Ureter (tissue), 1 donor: Measurements from ENCODE around the gene FIS1. TPM values are rescaled to one million over a fixed set of nuclear protein-coding genes. Genes with fewer than 3 reads are reported as not detected.

Experiments
- DNase-seq: peaks from one replicate; pipeline ENCODE4 v3.0.0-alpha.2; 2020; ENCODE audit warnings: low spot score
- total RNA-seq: library from RNA; stranded (reverse); gene quantifications from one replicate; pipeline ENCODE4 v1.2.4, GENCODE V29; 2023
- donor health status: DM: yes; HTN: yes; CAD: no.

Gene FIS1
- total RNA-seq, 1 donor from 2014 or later: 159 TPM

DNA sequence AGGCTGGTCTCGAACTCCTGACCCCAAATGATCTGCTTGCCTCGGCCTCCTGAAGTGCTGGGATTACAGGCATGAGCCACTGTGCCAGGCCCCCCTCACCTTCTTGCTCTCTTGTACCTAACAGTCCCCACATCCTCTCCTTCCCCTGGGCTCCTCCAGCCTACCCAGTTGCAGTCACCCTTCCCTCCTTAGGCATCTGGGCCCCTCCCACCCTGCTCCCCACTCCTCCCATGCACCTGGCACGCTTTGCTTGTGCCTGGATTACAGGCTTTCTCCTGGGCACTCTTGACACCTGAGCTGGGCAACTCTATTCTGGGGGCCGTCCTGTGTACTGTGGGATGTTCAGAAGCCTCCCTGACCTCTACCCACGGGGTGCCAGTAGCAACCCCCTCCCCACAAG, 10.2 kb downstream of the FIS1 start:
- DNase-seq: no peak

DNA sequence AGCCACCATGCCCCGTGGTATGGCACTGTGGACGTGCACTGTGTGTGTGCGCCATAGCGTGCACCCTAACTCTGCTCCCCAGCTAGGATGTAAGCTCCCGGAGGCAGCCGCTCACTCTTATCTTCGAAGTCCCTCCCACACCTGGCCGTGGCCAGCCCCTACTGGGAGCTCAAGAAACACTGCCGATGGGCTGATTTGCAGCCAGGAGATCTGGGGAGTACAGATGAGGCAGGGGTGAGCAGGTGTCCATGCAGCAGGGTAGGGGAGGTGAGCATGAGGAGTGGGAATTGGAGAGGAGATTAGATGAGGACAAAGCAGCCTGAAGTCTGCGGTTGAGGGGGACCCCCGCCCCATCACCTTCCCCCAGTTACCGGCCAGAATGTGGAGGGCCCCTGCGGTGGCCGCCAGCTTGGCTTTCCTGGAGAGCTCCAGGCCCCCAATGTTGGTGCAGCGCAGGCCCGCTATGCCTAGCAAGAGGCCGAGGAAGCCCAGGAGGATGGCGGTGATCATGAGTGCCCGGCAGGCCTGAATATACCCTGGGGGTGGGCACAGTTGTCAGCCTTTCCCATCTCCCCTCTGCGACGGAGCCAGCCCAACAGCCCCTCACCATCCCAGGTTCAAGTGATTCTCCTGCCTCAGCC, 10.9 kb downstream of the FIS1 start:
- no peak for DNase-seq

GRCh38 chr7:101232141-101232850, 12.6 kb downstream of the FIS1 start:
- peak; percentile 68 for DNase-seq

GRCh38 chr7:101231644-101232043, 13.2 kb downstream of the FIS1 start:
- DNase-seq: no peak

DNA sequence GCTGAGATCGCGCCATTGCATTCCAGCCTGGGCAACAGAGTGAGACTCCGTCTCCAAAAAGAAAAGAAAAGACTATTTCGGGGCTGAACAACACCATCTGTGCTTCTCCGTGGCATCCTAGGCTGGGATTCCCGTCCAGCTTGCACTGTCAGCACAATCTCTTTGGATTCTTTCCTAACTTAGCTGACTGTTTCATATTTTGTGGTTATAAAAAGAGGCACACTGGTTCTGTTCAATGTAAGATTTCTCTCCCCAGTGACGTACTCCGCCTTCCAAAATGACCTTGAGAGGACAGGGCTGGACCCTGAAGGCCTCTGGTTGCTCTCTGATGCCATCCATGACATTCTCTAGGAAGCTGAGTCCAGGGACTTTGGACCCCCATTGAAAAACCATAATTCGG, 18.2 kb downstream of the FIS1 start:
- no peak for DNase-seq

DNA sequence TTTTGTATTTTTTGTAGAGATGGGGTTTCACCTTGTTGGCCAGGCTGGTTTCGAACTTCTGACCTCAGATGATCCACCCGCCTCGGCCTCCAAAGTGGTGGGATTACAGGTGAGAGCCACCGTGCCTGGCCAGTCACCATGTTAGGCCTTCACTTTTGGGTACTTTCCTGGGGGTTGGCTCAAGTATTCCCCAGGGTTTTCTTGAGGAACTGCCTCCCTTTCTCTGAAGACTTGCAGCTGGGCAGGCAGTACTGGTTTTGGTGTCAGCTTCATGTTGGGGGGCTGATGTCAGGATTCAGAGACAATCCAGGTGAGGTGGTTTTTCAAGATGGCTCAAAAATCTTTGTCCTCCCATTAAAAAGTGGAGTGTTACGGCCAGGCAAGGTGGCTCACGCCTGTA, 19.2 kb downstream of the FIS1 start:
- no peak for DNase-seq

- no peak for DNase-seq
Measured at GRCh38 chr7:101223528-101223927, 21.4 kb downstream of the FIS1 start.

DNA sequence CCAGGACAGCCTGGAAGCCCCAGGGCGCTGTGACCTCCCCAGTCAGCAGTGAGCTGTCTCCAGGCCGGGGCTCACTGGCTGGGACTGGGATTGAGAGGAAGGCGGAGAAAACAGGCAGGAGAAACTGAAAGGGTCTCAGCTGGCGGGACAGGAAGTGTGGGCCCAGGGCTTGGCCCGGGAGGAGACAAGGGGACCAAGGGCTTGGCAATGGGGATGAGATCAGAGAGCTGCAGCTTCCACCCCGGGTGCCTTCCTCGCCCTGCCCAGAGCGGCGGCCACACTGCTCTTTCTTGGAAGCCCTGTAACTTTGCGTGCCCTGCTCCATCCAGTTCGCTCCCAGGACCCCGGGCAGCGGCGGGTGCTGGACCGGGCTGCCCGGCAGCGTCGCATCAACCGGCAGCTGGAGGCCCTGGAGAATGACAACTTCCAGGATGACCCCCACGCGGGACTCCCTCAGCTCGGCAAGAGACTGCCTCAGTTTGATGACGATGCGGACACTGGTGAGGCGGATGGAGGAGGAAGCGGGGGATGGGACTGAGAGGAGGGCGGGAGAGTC, 22.5 kb downstream of the FIS1 start:
- DNase-seq: no peak

- no peak for DNase-seq
Measured at GRCh38 chr7:101220295-101220694, 24.6 kb downstream of the FIS1 start.

GRCh38 chr7:101218236-101219125, 26.4 kb downstream of the FIS1 start:
- no peak for DNase-seq

- DNase-seq: peak; percentile 97
Measured at GRCh38 chr7:101217388-101218235, 27.3 kb downstream of the FIS1 start, which contains the start of the genes PLOD3 and ZNHIT1. TSS of gene PLOD3 (minus strand) at chr7:101217581. CDS start at chr7:101217274, 307 bp downstream. TSS of gene ZNHIT1 (plus strand) at chr7:101218165. CDS start at chr7:101218196, 31 bp downstream.

DNA sequence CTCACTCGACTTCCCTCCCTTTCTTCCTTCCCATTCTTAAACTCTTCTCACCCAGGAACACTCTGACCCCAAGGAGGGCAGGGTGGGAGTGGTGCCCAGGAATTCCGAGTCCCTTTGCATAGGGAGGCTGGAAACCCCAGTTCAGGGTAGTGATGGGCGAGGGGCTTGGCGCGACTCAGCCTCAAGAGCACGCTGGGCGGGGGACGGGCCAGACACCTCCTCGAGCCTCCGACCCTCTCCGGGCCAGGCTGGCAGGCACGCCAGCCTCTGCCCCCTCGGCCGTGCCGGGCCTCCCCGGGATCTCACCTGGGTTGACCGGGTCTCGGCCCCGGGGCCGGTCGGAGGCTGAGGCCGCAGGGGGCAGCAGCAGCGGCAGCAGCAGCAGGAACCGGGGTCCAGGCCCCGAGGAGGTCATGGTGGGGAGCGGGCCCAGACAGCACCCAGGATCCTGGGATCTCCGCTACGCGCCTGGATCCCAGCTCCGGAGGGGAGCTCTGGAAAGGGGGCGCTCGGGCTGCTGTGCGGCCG, 28.0 kb downstream of the FIS1 start:
- no peak for DNase-seq

DNA sequence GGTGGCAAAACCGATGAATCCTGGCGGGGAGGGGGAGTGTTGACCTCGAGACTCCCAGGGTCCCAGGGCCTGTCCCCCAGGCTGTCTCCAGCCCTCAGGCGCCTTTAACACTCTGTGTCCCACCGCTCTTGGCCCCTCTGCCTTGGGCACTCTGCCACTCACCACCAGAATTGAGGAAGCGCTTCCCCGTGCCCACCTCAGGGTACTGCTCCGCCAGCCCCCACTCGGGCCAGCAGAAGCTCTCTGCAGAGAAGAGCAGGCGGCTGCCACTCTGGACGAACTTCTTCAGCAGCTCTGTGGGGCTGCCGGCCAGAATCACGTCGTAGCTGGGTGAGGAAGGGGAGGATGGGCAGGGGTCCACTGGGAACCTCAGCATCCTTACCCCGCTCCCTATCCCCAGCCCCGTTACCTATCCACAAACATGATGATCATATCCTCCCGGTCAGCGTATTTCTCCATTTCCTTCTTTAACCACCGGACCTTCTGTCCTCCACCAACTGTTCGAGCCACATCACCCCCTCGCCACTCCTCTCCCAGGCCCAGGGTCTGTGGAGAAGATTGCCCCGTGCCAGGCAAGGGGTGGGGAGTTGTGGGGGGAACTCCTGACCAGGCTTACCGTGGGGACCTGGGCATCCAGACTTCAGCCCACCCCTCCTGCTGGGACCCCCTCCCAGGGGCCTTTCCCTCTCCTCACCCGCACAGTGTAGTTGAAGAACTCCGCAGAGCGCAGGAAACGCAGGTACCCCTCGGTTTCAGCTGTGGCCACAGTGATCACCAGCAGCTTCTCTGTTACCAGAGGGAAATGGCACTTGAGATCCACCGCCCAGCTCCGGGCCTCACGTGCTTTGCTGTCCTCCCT, 28.7 kb downstream of the FIS1 start:
- DNase-seq: no peak

DNA sequence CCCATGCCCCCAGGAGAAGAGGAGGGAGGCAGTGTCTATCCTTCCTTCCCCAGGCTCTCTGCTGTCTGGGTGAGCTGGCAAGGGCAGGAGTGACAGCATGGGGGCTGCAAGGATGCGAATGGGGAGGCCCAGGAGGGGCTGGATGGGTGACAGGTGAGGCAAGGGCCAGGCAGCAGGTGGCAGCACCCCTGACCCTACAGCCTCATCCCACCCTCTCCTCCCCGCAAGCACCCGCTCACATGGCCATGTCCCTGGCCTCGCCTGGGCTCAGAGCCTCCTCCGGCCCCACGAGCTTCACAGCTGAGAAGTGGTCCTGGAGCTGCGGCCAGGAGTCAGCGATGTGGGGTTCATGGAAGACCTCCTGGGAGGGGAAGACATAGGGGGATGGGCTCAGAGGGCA, 32.9 kb downstream of the FIS1 start:
- DNase-seq: no peak

DNA sequence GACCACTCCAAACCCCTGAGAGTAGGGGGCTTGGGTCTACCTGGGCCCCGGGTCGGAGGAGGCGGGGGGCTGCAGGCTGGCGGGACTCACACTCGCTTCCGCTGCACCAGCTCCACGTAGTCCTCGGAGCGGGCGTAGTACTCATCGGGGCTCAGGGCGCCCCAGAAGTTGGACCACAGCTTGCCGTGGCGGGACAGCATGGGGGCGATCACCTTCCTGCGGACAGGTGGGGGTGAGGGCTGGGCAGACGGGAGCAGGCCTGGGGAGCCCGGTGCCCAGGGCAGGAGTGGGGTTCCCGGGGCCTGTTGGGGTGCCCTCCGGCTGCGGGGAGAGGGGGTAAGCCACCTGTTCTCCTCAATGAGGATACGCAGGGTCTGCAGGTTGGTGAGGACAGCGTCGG, 33.4 kb downstream of the FIS1 start:
- DNase-seq: no peak

DNA sequence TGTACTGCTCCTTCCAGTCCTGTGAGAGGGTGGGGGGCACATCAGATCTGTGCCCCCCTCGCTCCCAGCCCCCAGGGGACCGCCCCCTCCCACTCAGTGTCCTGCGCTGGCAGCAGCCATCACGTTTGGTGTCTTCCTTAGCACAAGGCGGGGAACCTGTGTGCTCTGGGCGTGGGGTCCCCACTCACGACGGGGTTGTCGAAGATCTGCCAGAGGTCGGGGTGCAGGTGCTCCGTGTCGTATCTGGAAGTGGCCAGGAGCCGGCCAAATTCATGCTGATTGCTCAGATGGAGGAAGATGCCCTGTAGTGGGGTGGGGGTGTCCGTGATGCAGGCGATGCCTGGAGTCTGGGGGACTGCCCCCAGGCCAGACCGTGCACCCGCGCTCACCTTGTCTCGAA, 34.7 kb downstream of the FIS1 start:
- no peak for DNase-seq

- DNase-seq: no peak
Measured at GRCh38 chr7:101208794-101209193, 36.1 kb downstream of the FIS1 start.

GRCh38 chr7:101207459-101207858, 37.4 kb downstream of the FIS1 start:
- no peak for DNase-seq

GRCh38 chr7:101206665-101207042, 38.2 kb downstream of the FIS1 start:
- no peak for DNase-seq
